ENCODE measurements around the gene CEP112. TPM values are rescaled to one million over a fixed set of nuclear protein-coding genes. Genes with fewer than 3 reads are reported as not detected.

CEP112 gene
- total and polyA plus RNA-seq, 2 donors (not counting 1 experiment from before 2014, with no cell fraction given), result 5.4 to 6.4 TPM

GRCh38 chr17:65609286-65609685, 582.6 kb downstream of the CEP112 start:
- no peaks in the 10 kb centered on the region for H3K9me3 ChIP-seq (ENCODE audit: control insufficient read depth, insufficient read depth, low read depth, low read length)
- H2AFZ ChIP-seq (ENCODE audit: low read length), result no peak overlapping the region
- TF ChIP-seq CTCF (conservative IDR thresholded peaks at IDR 0.05 in 1 of 2, IDR thresholded peaks at IDR 0.05 in 1 of 2; ENCODE audit: low read depth in 1 of 2, low read length in 2 of 2) (no peak), EZH2 (IDR thresholded peaks at IDR 0.05; ENCODE audit: low read length, missing control alignments) (no peak)
- no peak overlapping the region for H3K4me2 ChIP-seq (ENCODE audit: extremely low read depth, insufficient read depth, low read length)
- no peak overlapping the region for H3K9ac ChIP-seq (ENCODE audit: insufficient read depth, low read length)
- H3K79me2 ChIP-seq (ENCODE audit: control insufficient read depth, insufficient read depth, low read length), result no peaks in the 10 kb centered on the region
- no peaks in the 10 kb centered on the region for H3K27me3 ChIP-seq (ENCODE audit: control insufficient read depth, insufficient read depth, low read length)
- no peaks in the 10 kb centered on the region for H3K4me1 ChIP-seq (ENCODE audit: control insufficient read depth, extremely low read depth, insufficient read depth, low read length)
- H4K20me1 ChIP-seq (ENCODE audit: control insufficient read depth, extremely low read depth, insufficient read depth, low read length), result no peaks in the 10 kb centered on the region
- H3K27ac ChIP-seq (ENCODE audit: insufficient read depth, low read length), result no peak overlapping the region
- H3K4me3 ChIP-seq (replicated peaks in 1 of 4; ENCODE audit: control extremely low read depth in 1 of 4, insufficient read depth in 1 of 4, low read depth in 3 of 4, low read length in 4 of 4), result no peak overlapping the region
- DNase-seq (ENCODE audit: low read depth in 2 of 2), result no peak
- no peaks in the 10 kb centered on the region for H3K36me3 ChIP-seq (ENCODE audit: control insufficient read depth, insufficient read depth, low read length)

GRCh38 chr17:65604070-65604469, 587.9 kb downstream of the CEP112 start:
- no peaks in the 10 kb centered on the region for H3K79me2 ChIP-seq (ENCODE audit: control insufficient read depth, insufficient read depth, low read length)
- H2AFZ ChIP-seq (ENCODE audit: low read length), result no peak overlapping the region
- H3K9ac ChIP-seq (ENCODE audit: insufficient read depth, low read length), result no peak overlapping the region
- no peak overlapping the region for H3K4me2 ChIP-seq (ENCODE audit: extremely low read depth, insufficient read depth, low read length)
- no peak for TF ChIP-seq EZH2 (IDR thresholded peaks at IDR 0.05; ENCODE audit: low read length, missing control alignments)
- TF ChIP-seq CTCF (conservative IDR thresholded peaks at IDR 0.05 in 1 of 2, IDR thresholded peaks at IDR 0.05 in 1 of 2; ENCODE audit: low read depth in 1 of 2, low read length in 2 of 2), result no peak
- H3K9me3 ChIP-seq (ENCODE audit: control insufficient read depth, insufficient read depth, low read depth, low read length), result no peaks in the 10 kb centered on the region
- H4K20me1 ChIP-seq (ENCODE audit: control insufficient read depth, extremely low read depth, insufficient read depth, low read length), result no peaks in the 10 kb centered on the region
- no peak overlapping the region for H3K27ac ChIP-seq (ENCODE audit: insufficient read depth, low read length)
- peak in 1 of 2 donors; percentile 54 for DNase-seq (ENCODE audit: low read depth in 2 of 2)
- no peak overlapping the region for H3K4me3 ChIP-seq (replicated peaks in 1 of 4; ENCODE audit: control extremely low read depth in 1 of 4, insufficient read depth in 1 of 4, low read depth in 3 of 4, low read length in 4 of 4)
- H3K27me3 ChIP-seq (ENCODE audit: control insufficient read depth, insufficient read depth, low read length), result no peaks in the 10 kb centered on the region
- H3K4me1 ChIP-seq (ENCODE audit: control insufficient read depth, extremely low read depth, insufficient read depth, low read length), result no peaks in the 10 kb centered on the region
- no peaks in the 10 kb centered on the region for H3K36me3 ChIP-seq (ENCODE audit: control insufficient read depth, insufficient read depth, low read length)

- no peaks in the 10 kb centered on the region for H3K27me3 ChIP-seq (ENCODE audit: control insufficient read depth, insufficient read depth, low read length)
- H3K4me2 ChIP-seq (ENCODE audit: extremely low read depth, insufficient read depth, low read length), result no peak overlapping the region
- H4K20me1 ChIP-seq (ENCODE audit: control insufficient read depth, extremely low read depth, insufficient read depth, low read length), result no peaks in the 10 kb centered on the region
- H2AFZ ChIP-seq (ENCODE audit: low read length), result no peak overlapping the region
- no peak for TF ChIP-seq EZH2 (IDR thresholded peaks at IDR 0.05; ENCODE audit: low read length, missing control alignments)
- TF ChIP-seq CTCF (conservative IDR thresholded peaks at IDR 0.05 in 1 of 2, IDR thresholded peaks at IDR 0.05 in 1 of 2; ENCODE audit: low read depth in 1 of 2, low read length in 2 of 2), result no peak
- H3K4me3 ChIP-seq (replicated peaks in 1 of 4; ENCODE audit: control extremely low read depth in 1 of 4, insufficient read depth in 1 of 4, low read depth in 3 of 4, low read length in 4 of 4), result no peak overlapping the region
- no peaks in the 10 kb centered on the region for H3K79me2 ChIP-seq (ENCODE audit: control insufficient read depth, insufficient read depth, low read length)
- H3K27ac ChIP-seq (ENCODE audit: insufficient read depth, low read length), result no peak overlapping the region
- DNase-seq (ENCODE audit: low read depth in 2 of 2), result no peak
- H3K9ac ChIP-seq (ENCODE audit: insufficient read depth, low read length), result no peak overlapping the region
- no peaks in the 10 kb centered on the region for H3K36me3 ChIP-seq (ENCODE audit: control insufficient read depth, insufficient read depth, low read length)
- no peaks in the 10 kb centered on the region for H3K4me1 ChIP-seq (ENCODE audit: control insufficient read depth, extremely low read depth, insufficient read depth, low read length)
- H3K9me3 ChIP-seq (ENCODE audit: control insufficient read depth, insufficient read depth, low read depth, low read length), result no peaks in the 10 kb centered on the region
These were observed 590.1 kb downstream of the CEP112 start for GRCh38 chr17:65601881-65602280.

Data from fibroblast of lung (primary cell).